ENCODE data around the gene HPS4. TPM values are rescaled to one million over a fixed set of nuclear protein-coding genes. Genes with fewer than 3 reads are reported as not detected.
A peak's percentile ranks its signal among the peaks of the same experiment; 100 is the strongest.

Gene HPS4
- total RNA-seq, 1 donor from 2014 or later: 25.2 TPM

DNA sequence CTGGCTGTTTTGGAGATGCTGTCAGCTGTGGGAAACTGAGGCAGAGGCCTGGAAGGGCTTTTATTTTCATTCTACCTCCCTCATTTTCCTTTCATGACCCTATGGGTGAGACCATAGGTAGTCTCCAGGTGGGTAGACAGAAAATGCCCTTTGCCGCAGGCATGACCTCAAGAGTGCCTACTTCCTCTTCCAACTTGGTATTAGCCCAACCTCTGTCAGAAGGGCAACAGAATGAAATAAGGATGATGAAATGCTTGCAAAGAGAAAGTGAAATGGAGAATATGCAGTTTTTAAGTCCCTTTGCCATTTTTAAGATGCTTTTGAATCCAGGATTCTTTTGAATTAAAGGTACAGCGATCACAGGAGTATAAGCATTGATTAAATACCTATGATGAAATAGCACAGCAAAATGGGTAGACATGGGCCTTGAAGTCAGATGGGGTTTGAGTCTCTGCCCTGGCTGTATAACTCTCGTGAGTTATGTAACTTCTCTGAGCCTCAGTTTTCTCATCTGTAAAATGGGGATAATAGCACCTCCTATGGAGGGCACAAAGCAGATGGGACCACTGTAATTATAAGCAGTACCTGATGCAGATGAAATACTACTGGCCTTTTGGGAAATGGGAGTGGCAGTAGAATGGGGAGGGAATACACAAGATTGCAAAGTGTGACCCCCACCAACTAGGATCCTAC, 50.8 kb downstream of the HPS4 start:
- Histone ChIP-seq H3K4me3 (ENCODE audit: insufficient read depth, low read depth, low read length) (no peak overlapping the region), H3K9ac (ENCODE audit: low read length) (no peak overlapping the region), H4K20me1 (ENCODE audit: insufficient read depth, low read length) (peaks cover 20% of the 10 kb centered on the region), H3K27ac (ENCODE audit: low read depth, low read length) (no peak overlapping the region), H3K4me1 (ENCODE audit: insufficient read depth, low read length) (peaks cover 13% of the 10 kb centered on the region), H3K36me3 (ENCODE audit: insufficient read depth, low read length) (no peaks in the 10 kb centered on the region), H3K27me3 (ENCODE audit: insufficient read depth, low read length) (no peaks in the 10 kb centered on the region), H3K9me3 (ENCODE audit: insufficient read depth, low read depth, low read length) (no peaks in the 10 kb centered on the region), H2AFZ (ENCODE audit: low read depth, low read length) (no peak overlapping the region), H3K4me2 (ENCODE audit: low read length) (no peak overlapping the region), H3K79me2 (ENCODE audit: insufficient read depth, low read length) (peaks cover 5% of the 10 kb centered on the region)
- H3K4me3 Mint-ChIP-seq (ENCODE audit: unreplicated experiment): no peak overlapping the region
- no peaks in the 10 kb centered on the region for H3K27me3 Mint-ChIP-seq (ENCODE audit: low read depth, unreplicated experiment)
- H3K27ac Mint-ChIP-seq (ENCODE audit: unreplicated experiment): no peak overlapping the region
- peaks cover 27% of the 10 kb centered on the region for H3K4me1 Mint-ChIP-seq (ENCODE audit: low read depth, unreplicated experiment)
- TF ChIP-seq CTCF (IDR thresholded peaks at IDR 0.05; ENCODE audit: insufficient read depth, low read depth, low read length): no peak
- no peak for TF ChIP-seq EZH2 (IDR thresholded peaks at IDR 0.05; ENCODE audit: insufficient read depth, low read length)
- peaks cover 26% of the 10 kb centered on the region for H3K36me3 Mint-ChIP-seq (ENCODE audit: low read depth, unreplicated experiment)
- FAIRE-seq (no peak), DNase-seq (ENCODE audit: low read depth) (no peak)
- no peaks in the 10 kb centered on the region for H3K9me3 Mint-ChIP-seq (ENCODE audit: unreplicated experiment)

- H3K4me1 ChIP-seq (ENCODE audit: insufficient read depth, low read length): peaks cover 10% of the 10 kb centered on the region
- H3K4me3 ChIP-seq (ENCODE audit: insufficient read depth, low read depth, low read length): no peak overlapping the region
- peaks cover 24% of the 10 kb centered on the region for H3K36me3 Mint-ChIP-seq (ENCODE audit: low read depth, unreplicated experiment)
- H2AFZ ChIP-seq (ENCODE audit: low read depth, low read length): no peak overlapping the region
- H3K9me3 Mint-ChIP-seq (ENCODE audit: unreplicated experiment): no peaks in the 10 kb centered on the region
- H3K27me3 ChIP-seq (ENCODE audit: insufficient read depth, low read length): no peaks in the 10 kb centered on the region
- no peak overlapping the region for H3K9ac ChIP-seq (ENCODE audit: low read length)
- peaks cover 24% of the 10 kb centered on the region for H3K4me1 Mint-ChIP-seq (ENCODE audit: low read depth, unreplicated experiment)
- peaks cover 5% of the 10 kb centered on the region for H3K79me2 ChIP-seq (ENCODE audit: insufficient read depth, low read length)
- no peak for FAIRE-seq
- no peak for DNase-seq (ENCODE audit: low read depth)
- TF ChIP-seq CTCF (IDR thresholded peaks at IDR 0.05; ENCODE audit: insufficient read depth, low read depth, low read length): no peak
- H3K27ac Mint-ChIP-seq (ENCODE audit: unreplicated experiment): peak overlapping the region; percentile 71
- peak overlapping the region; percentile 4 for H3K4me2 ChIP-seq (ENCODE audit: low read length)
- no peaks in the 10 kb centered on the region for H3K36me3 ChIP-seq (ENCODE audit: insufficient read depth, low read length)
- peaks cover 8% of the 10 kb centered on the region for H4K20me1 ChIP-seq (ENCODE audit: insufficient read depth, low read length)
- H3K27me3 Mint-ChIP-seq (ENCODE audit: low read depth, unreplicated experiment): peaks cover 4% of the 10 kb centered on the region
- H3K4me3 Mint-ChIP-seq (ENCODE audit: unreplicated experiment): peak overlapping the region; percentile 88
- no peak overlapping the region for H3K27ac ChIP-seq (ENCODE audit: low read depth, low read length)
- no peaks in the 10 kb centered on the region for H3K9me3 ChIP-seq (ENCODE audit: insufficient read depth, low read depth, low read length)
Observed at GRCh38 chr22:26431261-26431995, 52.2 kb downstream of the HPS4 start.

DNA sequence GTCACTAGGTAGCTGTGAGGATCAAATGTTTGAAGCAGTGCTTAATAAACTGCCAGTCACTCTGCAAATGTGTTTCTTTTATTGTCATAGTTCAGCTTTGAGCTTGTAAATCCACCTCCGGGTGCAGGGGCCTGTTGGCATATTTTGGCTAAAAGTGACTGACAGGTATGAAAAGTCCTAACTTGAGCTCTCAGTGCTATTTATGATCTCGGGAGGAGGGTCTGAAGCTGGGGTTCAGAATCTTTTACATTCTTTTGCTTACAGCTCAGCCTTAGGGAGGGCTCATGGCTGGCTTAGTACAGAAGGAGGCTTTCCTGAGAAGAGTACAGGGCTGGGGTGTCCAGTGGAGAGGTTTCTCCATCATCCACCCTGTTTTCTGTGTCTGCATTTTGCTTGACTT, 53.0 kb downstream of the HPS4 start:
- Histone ChIP-seq H3K9ac (ENCODE audit: low read length) (no peak overlapping the region), H3K9me3 (ENCODE audit: insufficient read depth, low read depth, low read length) (no peaks in the 10 kb centered on the region), H3K4me3 (ENCODE audit: insufficient read depth, low read depth, low read length) (no peak overlapping the region), H3K4me2 (ENCODE audit: low read length) (peak overlapping the region; percentile 94), H4K20me1 (ENCODE audit: insufficient read depth, low read length) (peaks cover 5% of the 10 kb centered on the region), H3K4me1 (ENCODE audit: insufficient read depth, low read length) (peaks cover 10% of the 10 kb centered on the region), H3K36me3 (ENCODE audit: insufficient read depth, low read length) (no peaks in the 10 kb centered on the region), H3K79me2 (ENCODE audit: insufficient read depth, low read length) (peaks cover 5% of the 10 kb centered on the region), H3K27me3 (ENCODE audit: insufficient read depth, low read length) (no peaks in the 10 kb centered on the region), H2AFZ (ENCODE audit: low read depth, low read length) (no peak overlapping the region), H3K27ac (ENCODE audit: low read depth, low read length) (no peak overlapping the region)
- Mint-ChIP-seq H3K9me3 (ENCODE audit: unreplicated experiment) (no peaks in the 10 kb centered on the region), H3K4me1 (ENCODE audit: low read depth, unreplicated experiment) (peaks cover 22% of the 10 kb centered on the region), H3K27me3 (ENCODE audit: low read depth, unreplicated experiment) (peaks cover 4% of the 10 kb centered on the region), H3K27ac (ENCODE audit: unreplicated experiment) (peak overlapping the region; percentile 71), H3K4me3 (ENCODE audit: unreplicated experiment) (peak overlapping the region; percentile 88), H3K36me3 (ENCODE audit: low read depth, unreplicated experiment) (peaks cover 22% of the 10 kb centered on the region)
- DNase-seq (ENCODE audit: low read depth) (no peak), FAIRE-seq (no peak)
- TF ChIP-seq CTCF (IDR thresholded peaks at IDR 0.05; ENCODE audit: insufficient read depth, low read depth, low read length): no peak
- TF ChIP-seq EZH2 (IDR thresholded peaks at IDR 0.05; ENCODE audit: insufficient read depth, low read length): no peak
